ENCODE results near the gene CDK17. TPM values are rescaled to one million over a fixed set of nuclear protein-coding genes. Genes with fewer than 3 reads are reported as not detected.
"Not testable (repeated sequence)": the region's sequence is repeated elsewhere in the genome, so short reads cannot be mapped to it uniquely, and the experiment has no call there.

CDK17 gene
- total RNA-seq, 1 donor from 2014 or later, result 107 TPM

DNA sequence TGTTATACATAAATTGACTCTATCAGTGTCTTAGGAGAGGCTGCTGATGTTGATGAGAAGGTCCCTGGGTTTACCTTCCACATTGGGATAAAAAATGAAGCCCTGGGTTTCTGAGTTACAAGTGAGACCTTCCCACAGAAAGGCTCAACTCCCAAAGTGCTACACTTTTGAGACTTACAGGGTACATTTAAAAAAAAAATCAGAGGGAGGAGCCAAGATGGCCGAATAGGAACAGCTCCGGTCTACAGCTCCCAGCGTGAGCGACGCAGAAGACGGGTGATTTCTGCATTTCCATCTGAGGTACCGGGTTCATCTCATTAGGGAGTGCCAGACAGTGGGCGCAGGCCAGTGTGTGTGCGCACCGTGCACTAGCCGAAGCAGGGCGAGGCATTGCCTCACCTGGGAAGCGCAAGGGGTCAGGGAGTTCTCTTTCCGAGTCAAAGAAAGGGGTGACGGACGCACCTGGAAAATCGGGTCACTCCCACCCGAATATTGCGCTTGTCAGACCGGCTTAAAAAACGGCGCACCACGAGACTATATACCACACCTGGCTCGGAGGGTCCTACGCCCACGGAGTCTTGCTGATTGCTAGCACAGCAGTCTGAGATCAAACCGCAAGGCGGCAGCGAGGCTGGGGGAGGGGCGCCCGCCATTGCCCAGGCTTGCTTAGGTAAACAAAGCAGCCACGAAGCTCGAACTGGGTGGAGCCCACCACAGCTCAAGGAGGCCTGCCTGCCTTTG lies 84.3 kb downstream of the CDK17 start:
- not testable (repeated sequence) for DNase-seq

- no peak for DNase-seq
Measured at GRCh38 chr12:96314723-96315122, 85.5 kb downstream of the CDK17 start.

DNA sequence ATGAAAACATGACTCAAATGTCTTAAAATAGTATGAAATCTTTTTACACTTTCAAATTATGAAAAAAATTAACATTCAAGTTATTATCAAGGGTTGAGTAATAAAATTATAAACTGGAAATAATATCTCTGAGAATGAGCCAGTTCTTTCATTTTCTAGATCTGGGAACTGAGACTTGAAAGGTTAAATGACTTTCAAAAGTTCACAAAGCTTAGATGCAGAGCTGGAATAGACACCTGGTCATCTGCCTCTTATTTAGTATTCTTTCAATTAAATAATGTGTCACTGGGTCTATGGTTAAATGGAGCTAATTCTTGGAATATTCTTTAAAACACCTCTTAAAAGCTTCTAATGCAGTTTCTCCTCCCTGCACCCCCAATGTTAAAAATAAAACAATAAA lies 86.6 kb downstream of the CDK17 start:
- DNase-seq, result no peak

DNA sequence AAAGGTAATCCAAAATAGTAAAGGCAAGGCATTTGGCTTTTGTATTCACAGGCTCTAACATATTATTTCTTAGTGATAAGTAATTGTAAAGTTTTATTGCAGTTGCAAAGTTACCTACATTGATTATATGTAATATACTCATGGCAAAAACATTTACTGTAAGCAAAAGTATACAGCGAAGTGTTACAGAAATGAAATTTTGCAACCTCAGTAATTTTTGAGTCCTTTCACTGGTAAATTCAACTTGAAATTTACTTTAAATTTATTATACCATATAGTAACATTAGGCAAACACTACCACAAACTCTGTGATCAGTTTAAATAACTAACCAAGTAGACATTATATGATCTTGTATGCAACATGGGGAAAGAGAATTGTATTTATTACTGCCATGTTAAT lies 89.0 kb downstream of the CDK17 start:
- no peak for DNase-seq

DNA sequence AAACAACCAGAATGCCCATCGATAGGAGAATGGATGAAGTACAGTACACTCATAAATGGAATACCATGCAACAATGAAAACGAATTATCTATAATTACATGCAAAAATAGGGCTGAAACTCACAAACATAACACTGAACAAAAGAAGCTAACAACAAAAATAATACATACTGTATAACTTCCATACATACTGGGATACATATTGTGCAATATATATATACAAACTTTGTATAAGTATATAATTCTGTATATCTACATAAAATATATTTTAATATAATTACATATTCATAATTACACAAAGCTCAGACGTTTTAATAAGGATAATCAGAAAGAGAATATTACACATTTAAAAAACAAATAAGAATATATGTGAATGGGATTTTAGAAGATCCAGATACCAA lies 90.2 kb downstream of the CDK17 start:
- no peak for DNase-seq

- no peak for DNase-seq
Measured at GRCh38 chr12:96308881-96309280, 91.4 kb downstream of the CDK17 start.

GRCh38 chr12:96305665-96306064 lies 94.6 kb downstream of the CDK17 start:
- no peak for DNase-seq

DNA sequence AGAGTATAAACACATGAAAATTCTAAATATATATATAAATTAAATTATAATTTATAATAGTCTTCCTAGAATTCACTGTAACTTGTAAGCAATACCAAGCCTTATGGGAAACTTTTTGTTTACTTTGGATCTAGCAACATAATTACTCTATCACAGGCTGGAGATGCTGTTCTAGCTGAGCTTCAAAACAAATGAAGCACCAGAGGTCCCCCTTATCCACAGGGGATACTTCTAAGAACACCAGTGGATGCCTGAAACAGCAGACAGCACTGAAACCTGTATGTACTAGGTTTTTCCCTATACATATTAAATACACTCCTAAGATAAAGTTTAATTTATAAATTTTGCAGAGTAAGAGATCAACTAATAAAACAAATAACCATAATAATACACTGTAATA lies 96.6 kb downstream of the CDK17 start:
- no peak for DNase-seq

GRCh38 chr12:96302687-96303310 lies 97.4 kb downstream of the CDK17 start:
- DNase-seq, result no peak

GRCh38 chr12:96301732-96302131 lies 98.5 kb downstream of the CDK17 start:
- no peak for DNase-seq

GRCh38 chr12:96300064-96300463 lies 100.2 kb downstream of the CDK17 start:
- DNase-seq, result no peak

- no peak for DNase-seq
Measured at GRCh38 chr12:96297504-96297903, 102.7 kb downstream of the CDK17 start.

- no peak for DNase-seq
Measured at GRCh38 chr12:96295532-96296160, 104.6 kb downstream of the CDK17 start.

DNA sequence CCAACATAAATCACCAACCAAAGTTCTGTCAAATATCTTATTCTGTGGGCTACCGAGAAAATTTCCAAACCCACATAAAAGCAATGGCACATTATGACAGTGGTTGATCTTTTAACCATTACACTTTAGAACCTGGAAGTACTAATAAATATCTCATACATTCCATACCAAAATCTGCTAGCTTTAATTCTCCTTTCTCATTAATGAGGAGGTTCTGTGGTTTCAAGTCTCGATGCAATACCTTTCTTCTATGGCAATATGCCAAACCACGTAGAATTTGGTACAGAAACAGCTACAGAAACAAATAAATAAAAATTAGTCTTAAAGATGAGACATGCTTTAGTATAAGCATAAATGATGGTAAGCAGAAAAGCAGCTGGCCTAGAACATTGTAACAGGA lies 105.4 kb downstream of the CDK17 start:
- no peak for DNase-seq

GRCh38 chr12:96293093-96293492 lies 107.1 kb downstream of the CDK17 start:
- no peak for DNase-seq

- DNase-seq, result no peak
Measured at GRCh38 chr12:96289067-96289466, 111.2 kb downstream of the CDK17 start.

- DNase-seq, result no peak
Measured at GRCh38 chr12:96285158-96285557, 115.1 kb downstream of the CDK17 start.

GRCh38 chr12:96274331-96274730 lies 125.9 kb downstream of the CDK17 start:
- no peak for DNase-seq

DNA sequence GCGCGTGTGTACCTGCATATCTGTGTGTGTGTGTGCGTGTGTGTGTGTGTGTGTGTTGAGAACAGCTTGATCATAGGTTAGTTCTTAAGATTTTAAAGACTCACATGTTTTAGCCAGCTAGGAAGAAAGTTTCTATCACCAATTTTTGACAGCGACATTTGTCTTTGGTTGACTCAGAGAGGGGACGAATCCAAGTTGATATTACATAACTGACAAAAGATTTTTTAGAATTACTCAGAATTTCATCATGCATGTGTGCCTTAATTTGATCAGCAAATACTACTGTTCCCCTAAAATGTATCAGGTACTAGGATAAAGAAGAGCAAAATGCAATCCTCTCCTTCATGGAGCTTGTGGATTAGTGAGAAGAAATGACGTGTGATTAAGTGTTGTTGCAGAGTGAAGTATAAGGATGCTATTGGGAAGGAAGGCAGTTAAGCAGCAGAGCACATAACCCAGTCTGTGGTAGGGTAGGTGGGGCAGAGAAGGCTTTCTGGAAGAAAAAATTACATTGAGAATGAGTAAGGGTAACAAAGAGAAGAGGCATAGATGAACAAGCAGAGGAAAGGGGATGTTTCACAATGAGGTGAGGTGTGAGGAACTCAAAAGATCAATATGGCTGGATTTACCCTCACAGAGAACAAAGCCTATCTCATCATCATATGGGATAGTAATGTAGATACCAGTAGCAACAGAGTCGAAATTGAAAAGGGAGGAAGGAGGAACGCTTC lies 128.6 kb downstream of the CDK17 start:
- no peak for DNase-seq

DNA sequence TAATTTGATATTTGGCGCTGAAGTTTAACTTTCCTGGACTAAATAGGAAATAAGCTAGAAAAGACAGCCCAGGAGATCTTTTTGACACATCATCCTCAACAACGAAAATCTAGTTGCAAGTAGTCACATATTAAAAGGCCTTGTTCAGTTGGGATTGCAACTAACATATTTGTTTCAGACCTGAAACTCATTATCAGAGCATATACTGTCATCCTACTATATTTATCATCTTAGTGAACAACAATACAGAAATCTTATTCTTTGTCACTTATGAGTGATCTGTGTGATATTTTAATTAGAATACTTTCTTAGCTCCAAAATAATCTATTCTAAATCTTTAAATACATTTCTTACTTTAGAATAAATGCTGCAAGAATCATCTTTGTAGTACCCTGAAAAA lies 134.0 kb downstream of the CDK17 start:
- no peak for DNase-seq

DNA sequence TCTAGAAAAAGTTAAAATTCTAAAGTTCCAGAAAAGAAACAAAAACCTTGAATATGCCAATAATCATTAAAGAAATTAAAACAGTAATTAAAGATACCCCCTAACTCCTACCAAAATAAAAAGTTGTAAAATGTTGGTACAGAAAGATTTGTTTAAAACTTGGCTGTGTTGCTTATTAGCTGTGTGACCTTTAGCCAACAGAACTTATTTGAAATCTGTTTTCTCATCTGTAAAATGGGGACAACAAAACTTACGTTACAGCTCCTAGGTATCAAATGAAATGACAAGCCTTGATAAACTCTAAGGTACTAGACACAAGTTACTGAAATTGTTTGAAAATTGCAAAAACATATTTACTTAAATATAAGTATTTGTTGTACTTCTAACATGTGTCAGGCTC lies 134.4 kb downstream of the CDK17 start:
- no peak for DNase-seq

DNA sequence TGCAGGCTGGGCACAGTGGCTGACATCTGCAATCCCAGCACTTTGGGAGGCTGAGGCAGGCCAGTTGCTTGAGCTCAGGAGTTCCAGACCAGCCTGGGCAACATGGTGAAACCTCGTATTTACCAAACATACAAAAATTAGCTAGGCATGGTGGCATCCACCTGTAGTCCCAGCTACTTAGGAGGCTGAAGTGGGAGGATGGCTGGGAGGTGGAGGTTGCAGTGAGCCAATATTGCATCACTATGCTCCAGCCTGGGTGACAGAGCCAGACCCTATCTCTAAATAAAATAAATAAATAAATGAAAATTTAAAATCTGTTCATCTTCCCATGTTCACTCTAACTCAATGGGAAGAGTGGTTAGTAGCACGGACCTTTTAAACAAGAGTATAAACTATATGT lies 134.8 kb downstream of the CDK17 start:
- no peak for DNase-seq

DNA sequence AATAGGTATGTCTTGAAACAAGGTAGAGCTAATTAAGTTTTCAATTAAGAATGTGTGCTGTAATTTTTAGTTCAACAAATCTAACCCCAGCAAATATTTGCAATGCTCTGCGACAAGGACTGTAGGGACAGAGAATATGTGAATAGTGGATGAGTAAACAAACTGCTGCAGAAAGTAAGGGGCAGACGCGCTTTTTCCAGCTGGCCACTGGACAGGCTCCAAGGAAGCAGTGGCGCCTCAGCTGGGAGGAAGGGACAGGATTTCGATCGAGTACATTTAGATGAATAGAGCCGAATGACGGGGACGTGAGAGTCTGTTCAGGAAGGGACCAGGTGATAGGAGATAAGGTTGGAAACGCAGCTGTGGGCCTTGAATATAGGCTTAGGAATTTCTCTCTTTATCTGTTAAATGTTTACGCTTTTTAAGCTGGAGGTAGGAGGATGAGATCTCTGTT lies 136.8 kb downstream of the CDK17 start:
- DNase-seq, result no peak
